GM20431 (cell line): ENCODE measurements around the gene SNAPC1.
"Not testable (repeated sequence)": the region's sequence is repeated elsewhere in the genome, so short reads cannot be mapped to it uniquely, and the experiment has no call there.

Experiments used
- in situ Hi-C: fragments of 300-500 bp; cut with MseI, MboI; formaldehyde crosslinking; loops from one replicate; pipeline ENCODE4 v1.15.0; 2020; ENCODE audit warnings: low sequenced_read_pairs; ENCODE audit not compliant: unreplicated experiment

The SNAPC1 gene

GRCh38 chr14:61761959-61762786, at the start of gene SNAPC1:
TSS of gene SNAPC1 (plus strand) at chr14:61762420. CDS start at chr14:61762461, 41 bp downstream.
- in situ Hi-C loops, result no loop called here

- in situ Hi-C loops, result no loop called here
Observed at GRCh38 chr14:61713724-61714437, 48.3 kb upstream of the SNAPC1 start.

- in situ Hi-C loops, result no loop called here
Observed at GRCh38 chr14:61716956-61717355, 45.3 kb upstream of the SNAPC1 start.

GRCh38 chr14:61718039-61718438, 44.2 kb upstream of the SNAPC1 start:
- in situ Hi-C loops, result no loop called here

- in situ Hi-C loops, result no loop called here
Observed at GRCh38 chr14:61719344-61720293, 42.6 kb upstream of the SNAPC1 start.

- in situ Hi-C loops, result no loop called here
Observed at GRCh38 chr14:61720294-61720661, 41.9 kb upstream of the SNAPC1 start.

GRCh38 chr14:61720741-61721140, 41.5 kb upstream of the SNAPC1 start:
- in situ Hi-C loops, result no loop called here

GRCh38 chr14:61724133-61724532, 38.1 kb upstream of the SNAPC1 start:
- in situ Hi-C loops, result no loop called here

- in situ Hi-C loops, result no loop called here
Observed at GRCh38 chr14:61726778-61727658, 35.2 kb upstream of the SNAPC1 start.

- in situ Hi-C loops, result no loop called here
Observed at GRCh38 chr14:61730756-61731373, 31.4 kb upstream of the SNAPC1 start.

- in situ Hi-C loops, result no loop called here
Observed at GRCh38 chr14:61733972-61734371, 28.2 kb upstream of the SNAPC1 start.

GRCh38 chr14:61736751-61737150, 25.5 kb upstream of the SNAPC1 start:
- in situ Hi-C loops, result no loop called here

- in situ Hi-C loops, result no loop called here
Observed at GRCh38 chr14:61737915-61738314, 24.3 kb upstream of the SNAPC1 start.

GRCh38 chr14:61739133-61739532, 23.1 kb upstream of the SNAPC1 start:
- in situ Hi-C loops, result no loop called here

GRCh38 chr14:61742371-61742770, 19.8 kb upstream of the SNAPC1 start:
- in situ Hi-C loops, result no loop called here

GRCh38 chr14:61744238-61744637, 18.0 kb upstream of the SNAPC1 start:
- in situ Hi-C loops, result no loop called here

GRCh38 chr14:61746346-61746745, 15.9 kb upstream of the SNAPC1 start:
- in situ Hi-C loops, result not testable (repeated sequence)

GRCh38 chr14:61746881-61747280, 15.3 kb upstream of the SNAPC1 start:
- in situ Hi-C loops, result no loop called here

GRCh38 chr14:61747342-61747741, 14.9 kb upstream of the SNAPC1 start:
- in situ Hi-C loops, result no loop called here
